Sigmoid colon (tissue), 4 donors: ENCODE measurements around the gene SYNE3.

Experiments
- POLR2A ChIP-seq, 2 donors: fragments of 450-650 bp; IDR thresholded peaks; one replicate each; pipeline ENCODE4 v1.6.1; 2016; ENCODE audit warnings: antibody characterized with exemption in 2 of 2, mild to moderate bottlenecking in 2 of 2, moderate library complexity in 2 of 2
- POLR2AphosphoS5 ChIP-seq, 4 donors: sonication (generic); formaldehyde crosslinking; IDR thresholded peaks; one replicate each; pipeline ENCODE4 v1.6.1; 2017; ENCODE audit warnings: antibody characterized with exemption in 4 of 4
- TF ChIP-seq, protein P1 (sequence below), 4 experiments: fragments of 450-650 bp in 3 of 4; fragments of 200-600 bp in 1 of 4; IDR thresholded peaks; one replicate each; pipeline ENCODE4 v1.5.1; 2016 to 2019; ENCODE audit warnings: antibody characterized with exemption in 4 of 4, mild to moderate bottlenecking in 3 of 4, moderate library complexity in 2 of 4

DNA sequence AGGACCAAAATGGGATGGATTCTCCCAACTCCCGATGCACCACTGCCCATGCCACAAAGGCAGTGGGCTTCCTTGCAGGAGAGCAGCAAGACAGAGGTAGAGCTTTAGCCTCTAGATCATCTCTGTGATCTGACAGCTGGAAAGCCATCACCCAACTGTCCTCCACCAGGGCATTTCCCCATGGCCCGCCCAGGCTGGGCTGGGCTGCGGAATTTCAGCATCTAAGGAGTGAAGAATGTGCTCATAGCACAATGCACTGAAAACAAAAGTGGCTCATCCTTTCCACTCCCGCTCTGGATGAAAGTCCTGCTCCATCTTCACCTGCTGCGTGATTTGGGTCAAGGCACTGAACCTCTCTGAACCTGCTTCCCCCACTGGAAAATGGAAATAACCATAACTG, 5.6 kb downstream of the SYNE3 start:
- TF ChIP-seq, protein P1, sequence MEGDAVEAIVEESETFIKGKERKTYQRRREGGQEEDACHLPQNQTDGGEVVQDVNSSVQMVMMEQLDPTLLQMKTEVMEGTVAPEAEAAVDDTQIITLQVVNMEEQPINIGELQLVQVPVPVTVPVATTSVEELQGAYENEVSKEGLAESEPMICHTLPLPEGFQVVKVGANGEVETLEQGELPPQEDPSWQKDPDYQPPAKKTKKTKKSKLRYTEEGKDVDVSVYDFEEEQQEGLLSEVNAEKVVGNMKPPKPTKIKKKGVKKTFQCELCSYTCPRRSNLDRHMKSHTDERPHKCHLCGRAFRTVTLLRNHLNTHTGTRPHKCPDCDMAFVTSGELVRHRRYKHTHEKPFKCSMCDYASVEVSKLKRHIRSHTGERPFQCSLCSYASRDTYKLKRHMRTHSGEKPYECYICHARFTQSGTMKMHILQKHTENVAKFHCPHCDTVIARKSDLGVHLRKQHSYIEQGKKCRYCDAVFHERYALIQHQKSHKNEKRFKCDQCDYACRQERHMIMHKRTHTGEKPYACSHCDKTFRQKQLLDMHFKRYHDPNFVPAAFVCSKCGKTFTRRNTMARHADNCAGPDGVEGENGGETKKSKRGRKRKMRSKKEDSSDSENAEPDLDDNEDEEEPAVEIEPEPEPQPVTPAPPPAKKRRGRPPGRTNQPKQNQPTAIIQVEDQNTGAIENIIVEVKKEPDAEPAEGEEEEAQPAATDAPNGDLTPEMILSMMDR (IDR thresholded peaks at IDR 0.05), result no peak
- TF ChIP-seq POLR2A (IDR thresholded peaks at IDR 0.05) (no peak), POLR2AphosphoS5 (IDR thresholded peaks at IDR 0.05) (no peak)
